Activated CD4-positive, alpha-beta T cell treated with anti-CD3 and anti-CD28 coated beads, Interleukin-2, Interleukin-4, amounts not matched to agents 100 ng/mL and 50 ng/mL, durations not matched to agents 16 hours and 8 hours (primary cell): ENCODE results near the gene KRT36.

Experiments
- DNase-seq: peaks from one replicate; pipeline ENCODE4 v3.0.0-alpha.2; 2020; ENCODE audit warnings: low spot score

The KRT36 gene

DNA sequence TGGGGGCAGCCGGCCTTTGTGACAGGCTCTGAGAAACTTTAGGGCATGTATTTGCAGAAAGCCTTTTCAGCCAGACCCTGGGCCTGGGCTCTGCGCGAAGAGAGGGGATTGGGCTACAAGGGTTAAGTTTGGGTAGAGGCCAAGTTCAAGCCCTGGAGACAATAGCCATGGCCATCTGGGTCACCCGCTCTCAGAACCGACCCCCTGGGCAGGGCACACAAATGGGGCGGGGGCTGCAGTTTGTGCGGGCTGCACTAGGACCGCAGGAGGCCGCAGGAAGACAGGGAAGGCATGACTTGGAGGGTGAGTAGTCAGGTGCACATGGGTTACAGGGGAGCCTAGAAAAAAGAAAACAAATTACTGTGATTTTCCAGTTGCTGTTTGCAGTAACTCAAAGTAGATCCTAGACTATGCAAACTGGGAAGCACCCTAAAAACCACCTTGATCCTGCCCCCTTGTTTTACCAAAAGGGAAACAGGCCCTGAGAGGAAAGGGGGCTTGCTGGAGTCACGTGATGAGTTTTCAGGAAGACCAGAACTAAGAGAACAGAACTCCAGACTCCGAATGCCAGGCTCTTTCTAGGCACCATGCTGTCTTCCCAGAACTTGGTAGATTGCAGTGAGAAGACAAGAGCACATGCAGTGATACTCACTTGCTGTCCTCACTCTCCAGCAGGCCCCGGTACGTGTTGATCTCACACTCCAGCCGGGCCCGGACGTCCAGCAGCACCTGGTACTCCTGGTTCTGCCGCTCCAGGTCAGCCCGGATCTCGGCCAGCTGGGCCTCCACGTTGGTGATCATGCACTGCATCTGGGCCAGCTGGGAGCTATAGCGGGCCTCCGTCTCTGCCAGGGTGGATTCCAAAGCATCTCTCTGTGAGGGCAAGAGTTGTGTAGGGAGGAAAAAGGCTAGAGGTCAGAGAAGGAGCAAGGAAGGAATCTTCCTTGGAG is 12.6 kb downstream of the KRT36 start:
- DNase-seq: no peak

- DNase-seq: no peak
Measured at GRCh38 chr17:41475421-41475820, 14.3 kb downstream of the KRT36 start.

- DNase-seq: no peak
Measured at GRCh38 chr17:41474863-41475262, 14.8 kb downstream of the KRT36 start.

DNA sequence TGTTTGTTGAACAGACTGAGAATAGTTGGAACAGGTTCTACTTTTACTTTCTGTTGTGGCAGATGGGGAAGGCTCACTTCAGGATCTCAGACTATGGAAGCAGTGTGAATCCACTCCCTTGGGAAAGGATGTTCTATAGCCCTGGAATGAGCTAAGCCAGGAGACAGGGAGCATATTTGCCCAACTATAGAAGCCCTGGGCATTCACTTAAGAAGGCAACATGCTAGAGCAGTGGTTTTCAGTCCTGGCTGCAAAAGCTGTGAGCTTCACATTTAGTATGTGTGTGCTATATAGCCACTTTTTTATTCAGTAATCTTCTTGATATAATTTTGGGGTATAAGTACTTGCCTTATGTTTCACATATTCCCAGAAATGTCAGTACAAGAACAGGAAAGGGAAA is 21.4 kb downstream of the KRT36 start:
- no peak for DNase-seq

DNA sequence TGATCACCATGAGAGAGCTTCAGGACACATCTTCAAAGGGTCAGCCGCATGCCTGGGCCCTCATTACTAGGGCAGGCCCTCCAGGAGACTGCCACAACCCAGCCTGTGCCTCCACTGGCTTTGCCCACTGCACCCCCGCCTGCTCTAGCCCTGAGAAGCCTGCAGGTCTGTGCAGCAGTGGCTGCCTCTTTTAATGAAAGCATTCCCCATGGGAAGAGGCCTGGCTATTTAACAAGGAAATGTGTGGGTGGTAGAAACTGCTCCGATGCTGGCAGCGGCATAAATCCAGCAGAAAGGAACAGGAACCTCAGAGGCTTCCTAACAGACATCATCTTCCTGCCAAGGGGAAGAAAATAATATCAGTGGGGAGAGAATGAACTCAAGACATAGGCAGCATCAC is 22.1 kb downstream of the KRT36 start:
- DNase-seq: no peak

DNA sequence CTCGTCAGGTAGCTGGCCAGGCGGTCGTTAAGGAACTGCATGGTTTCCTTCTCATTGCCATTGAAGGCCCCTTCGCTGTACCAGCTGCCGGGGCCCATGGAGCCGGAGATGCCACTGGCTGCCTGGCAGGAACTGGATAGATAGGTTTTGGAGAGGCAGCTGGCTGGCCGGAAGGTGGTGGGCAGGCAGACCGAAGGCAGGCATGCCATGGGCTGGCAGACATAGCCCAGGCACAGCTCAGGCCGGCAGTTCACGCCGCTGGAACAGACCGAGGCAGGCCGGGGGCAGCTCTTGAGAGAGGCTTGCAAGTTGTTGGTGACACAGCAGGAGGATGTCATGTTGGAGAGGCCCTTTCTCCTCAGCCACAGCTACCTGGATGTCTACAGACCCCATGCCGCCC is 22.7 kb downstream of the KRT36 start, which contains the start of gene KRT32:
Gene KRT32 (minus strand): TSS at position 399 of the 400 bp plus-strand sequence. CDS start 61 bp downstream, at position 338.
- no peak for DNase-seq

GRCh38 chr17:41464682-41465081 is 25.0 kb downstream of the KRT36 start:
- no peak for DNase-seq

DNA sequence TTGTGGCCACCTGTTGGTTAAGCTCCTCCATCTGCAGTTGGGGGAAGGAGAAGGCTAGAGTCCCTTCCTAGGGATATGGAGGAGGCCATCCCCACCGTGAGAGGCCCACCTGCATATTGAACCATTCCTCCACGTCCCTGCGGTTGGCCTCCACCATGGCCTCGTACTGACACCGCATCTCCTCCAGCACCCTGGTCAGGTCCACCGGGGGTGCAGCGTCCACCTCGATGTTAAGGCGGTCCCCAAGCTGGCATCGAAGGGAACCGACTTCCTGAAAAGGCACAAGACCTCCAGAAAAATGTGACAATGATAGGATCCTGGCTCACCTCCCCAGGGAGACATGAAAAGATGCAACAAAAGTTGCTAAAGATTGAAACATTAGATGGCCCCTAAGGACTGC is 25.5 kb downstream of the KRT36 start:
- no peak for DNase-seq

GRCh38 chr17:41463746-41464145 is 26.0 kb downstream of the KRT36 start:
- no peak for DNase-seq

GRCh38 chr17:41462705-41463104 is 27.0 kb downstream of the KRT36 start:
- DNase-seq: no peak

DNA sequence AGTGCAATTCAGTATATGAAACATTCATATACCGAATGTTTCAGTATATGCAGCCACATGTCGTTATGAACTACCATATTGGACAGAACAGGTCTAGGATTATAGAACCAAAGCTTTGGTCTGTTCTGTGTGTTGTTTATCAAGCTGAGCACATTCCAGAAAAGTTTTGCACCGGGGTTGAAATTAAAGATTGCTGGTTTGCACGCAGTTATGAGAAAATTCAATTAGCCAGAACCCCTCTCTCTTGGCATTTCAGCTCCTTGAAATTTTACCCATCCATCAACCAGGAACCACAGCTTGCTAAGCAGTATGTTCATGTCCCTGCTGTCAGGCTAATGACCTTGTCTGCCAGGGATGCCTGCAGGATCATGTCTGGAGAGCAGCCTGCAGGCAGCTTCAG is 32.0 kb downstream of the KRT36 start:
- DNase-seq: no peak

- DNase-seq: no peak
Measured at GRCh38 chr17:41456204-41456603, 33.5 kb downstream of the KRT36 start.

DNA sequence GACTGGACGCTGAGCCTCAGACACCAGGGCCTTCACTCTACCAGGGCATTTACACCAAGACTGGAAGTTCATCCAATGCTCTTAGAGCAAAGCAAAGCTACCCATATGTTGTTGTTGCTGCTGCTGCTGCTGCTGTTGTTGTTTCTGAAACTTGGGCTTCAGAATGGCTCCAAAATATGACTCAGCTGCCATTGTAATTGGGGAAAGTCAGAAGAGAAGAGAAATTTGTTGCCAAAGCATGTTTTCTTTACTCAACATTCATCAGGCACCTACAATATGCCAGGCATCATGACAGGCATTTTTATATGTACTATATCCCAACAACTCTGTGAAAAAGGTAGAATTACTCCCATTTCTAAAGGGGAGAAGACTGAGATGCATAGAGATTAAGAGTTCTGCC is 34.5 kb downstream of the KRT36 start:
- DNase-seq: no peak

DNA sequence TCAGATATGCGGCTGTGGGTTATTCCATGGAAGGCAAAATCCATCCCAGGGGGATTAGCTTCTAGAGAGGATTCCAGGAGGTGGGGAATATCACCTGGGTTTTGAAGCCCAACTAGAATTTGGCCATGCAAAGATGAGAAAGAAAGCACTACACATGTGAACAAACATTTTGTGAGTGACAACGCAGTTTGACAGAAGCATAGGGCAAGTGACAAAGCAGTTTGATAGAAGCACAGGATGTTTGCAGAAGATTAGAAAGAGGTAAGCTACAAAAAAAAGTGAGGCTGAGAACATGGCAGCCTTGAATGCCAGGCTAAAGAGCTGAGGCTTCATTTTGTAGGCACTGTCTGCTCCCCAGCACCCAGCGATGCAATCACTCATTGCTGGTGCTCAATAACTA is 36.6 kb downstream of the KRT36 start:
- DNase-seq: no peak

GRCh38 chr17:41452281-41452680 is 37.4 kb downstream of the KRT36 start:
- DNase-seq: no peak

GRCh38 chr17:41451154-41451728 is 38.5 kb downstream of the KRT36 start:
- DNase-seq: no peak

DNA sequence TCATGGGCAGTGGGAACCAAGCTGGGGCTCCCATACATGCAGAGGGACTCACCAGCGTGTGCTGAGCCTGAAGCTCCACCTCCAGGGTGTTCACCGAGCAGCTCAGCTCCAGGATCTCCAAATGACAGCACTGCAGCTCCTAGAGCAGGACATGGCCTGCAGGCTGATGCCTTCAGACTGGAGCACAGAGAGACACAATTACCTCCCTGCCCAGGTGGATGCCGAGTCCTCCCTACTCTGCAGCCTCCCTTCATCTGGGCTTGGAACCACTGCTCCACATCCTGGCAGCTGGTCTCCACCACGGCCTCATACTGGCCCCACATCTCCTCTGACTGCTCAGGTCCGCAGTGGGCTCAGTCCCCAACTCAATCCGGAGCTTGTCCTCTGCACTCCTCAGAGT is 40.7 kb downstream of the KRT36 start:
- DNase-seq: no peak

- no peak for DNase-seq
Measured at GRCh38 chr17:41448506-41448905, 41.2 kb downstream of the KRT36 start.

DNA sequence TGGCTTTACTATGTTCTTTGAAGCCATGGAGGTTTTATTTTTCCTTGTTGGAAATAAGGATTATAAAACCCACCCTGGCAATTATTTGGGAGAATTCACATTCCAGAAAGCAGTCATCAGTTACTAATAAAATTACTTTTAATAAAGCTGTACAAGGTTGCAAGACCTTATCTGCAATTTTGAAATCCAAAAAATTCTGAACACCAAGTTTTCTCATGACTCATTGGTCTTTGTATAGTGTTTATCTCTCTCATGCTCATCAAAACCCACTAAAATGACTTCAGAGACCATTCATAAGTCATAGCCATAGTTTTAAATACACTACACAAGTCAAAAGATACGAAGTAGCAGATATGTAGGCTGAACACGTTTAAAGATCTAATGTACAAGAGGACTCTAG is 42.9 kb downstream of the KRT36 start:
- no peak for DNase-seq

DNA sequence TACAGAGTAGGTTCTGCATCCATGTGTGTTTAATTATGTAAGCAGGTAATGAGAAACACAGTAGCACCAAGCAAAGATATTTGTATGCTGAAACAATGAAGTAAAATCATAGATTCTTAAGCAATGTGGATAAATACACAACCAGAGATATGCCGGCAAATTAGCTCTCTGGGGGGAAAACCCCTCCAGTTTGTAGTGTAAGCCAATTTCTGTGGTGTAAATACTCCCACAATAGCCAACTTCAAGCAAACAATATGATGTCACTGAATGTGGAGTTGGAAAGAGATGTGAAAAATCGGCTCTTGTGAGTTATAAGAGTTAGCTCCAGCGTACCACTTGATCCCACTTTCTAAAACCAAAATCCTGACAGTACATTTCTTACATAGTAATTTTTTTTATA is 45.1 kb downstream of the KRT36 start:
- no peak for DNase-seq

DNA sequence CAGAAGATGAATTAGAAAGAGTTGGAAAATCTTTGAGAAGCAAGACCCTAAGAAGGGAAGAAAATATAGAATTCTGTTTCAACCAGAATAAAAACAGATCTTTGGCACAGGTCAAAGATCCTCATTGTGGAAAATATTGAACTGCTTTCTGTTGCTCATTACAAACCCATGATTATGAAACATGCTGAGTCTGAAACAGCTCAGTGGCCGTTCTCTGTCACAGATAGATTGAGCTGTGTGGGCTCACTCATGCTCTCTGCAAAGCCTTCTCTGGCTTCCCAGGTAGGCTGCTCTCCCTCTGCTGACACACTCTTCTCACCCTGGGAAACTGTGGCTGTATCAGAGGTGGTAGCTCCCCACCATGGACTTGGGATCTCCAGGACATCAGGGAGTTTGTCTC is 45.5 kb downstream of the KRT36 start:
- no peak for DNase-seq

- DNase-seq: no peak
Measured at GRCh38 chr17:41442739-41443138, 47.0 kb downstream of the KRT36 start.

- DNase-seq: no peak
Measured at GRCh38 chr17:41440531-41441033, 49.1 kb downstream of the KRT36 start, which contains the start of gene KRT38. KRT38 (minus strand) TSS chr17:41440983; CDS start chr17:41440921, 62 bp downstream.
